Measurements from ENCODE around the gene BTBD2.

The BTBD2 gene

DNA sequence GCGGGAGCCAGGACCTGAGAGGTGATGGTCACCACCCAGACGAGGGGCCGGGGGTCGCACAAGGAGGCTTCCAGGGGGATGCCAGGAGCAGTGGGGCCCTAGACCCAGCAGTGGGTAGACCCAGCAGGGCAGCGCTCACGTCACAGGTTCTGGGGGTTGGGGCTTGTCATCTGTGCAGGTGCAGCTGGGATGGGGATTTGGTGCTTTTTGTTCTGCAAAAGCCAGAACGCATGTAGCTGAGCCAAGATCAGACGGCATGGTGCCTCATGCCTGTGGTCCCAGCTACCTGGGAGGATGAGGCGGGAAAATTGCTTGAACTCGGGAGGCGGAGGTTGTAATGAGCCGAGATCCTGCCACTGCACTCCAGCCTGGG lies 59.4 kb downstream of the BTBD2 start:
- H3K4me3 ChIP-seq (replicated peaks in 1 of 2; ENCODE audit: low read depth in 2 of 2, low read length in 2 of 2): no peak overlapping the region
- TF ChIP-seq, protein P1, sequence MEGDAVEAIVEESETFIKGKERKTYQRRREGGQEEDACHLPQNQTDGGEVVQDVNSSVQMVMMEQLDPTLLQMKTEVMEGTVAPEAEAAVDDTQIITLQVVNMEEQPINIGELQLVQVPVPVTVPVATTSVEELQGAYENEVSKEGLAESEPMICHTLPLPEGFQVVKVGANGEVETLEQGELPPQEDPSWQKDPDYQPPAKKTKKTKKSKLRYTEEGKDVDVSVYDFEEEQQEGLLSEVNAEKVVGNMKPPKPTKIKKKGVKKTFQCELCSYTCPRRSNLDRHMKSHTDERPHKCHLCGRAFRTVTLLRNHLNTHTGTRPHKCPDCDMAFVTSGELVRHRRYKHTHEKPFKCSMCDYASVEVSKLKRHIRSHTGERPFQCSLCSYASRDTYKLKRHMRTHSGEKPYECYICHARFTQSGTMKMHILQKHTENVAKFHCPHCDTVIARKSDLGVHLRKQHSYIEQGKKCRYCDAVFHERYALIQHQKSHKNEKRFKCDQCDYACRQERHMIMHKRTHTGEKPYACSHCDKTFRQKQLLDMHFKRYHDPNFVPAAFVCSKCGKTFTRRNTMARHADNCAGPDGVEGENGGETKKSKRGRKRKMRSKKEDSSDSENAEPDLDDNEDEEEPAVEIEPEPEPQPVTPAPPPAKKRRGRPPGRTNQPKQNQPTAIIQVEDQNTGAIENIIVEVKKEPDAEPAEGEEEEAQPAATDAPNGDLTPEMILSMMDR (IDR thresholded peaks at IDR 0.05; ENCODE audit: low read depth, low read length): no peak
- no peak for DNase-seq (ENCODE audit: low read depth in 2 of 2)

DNA sequence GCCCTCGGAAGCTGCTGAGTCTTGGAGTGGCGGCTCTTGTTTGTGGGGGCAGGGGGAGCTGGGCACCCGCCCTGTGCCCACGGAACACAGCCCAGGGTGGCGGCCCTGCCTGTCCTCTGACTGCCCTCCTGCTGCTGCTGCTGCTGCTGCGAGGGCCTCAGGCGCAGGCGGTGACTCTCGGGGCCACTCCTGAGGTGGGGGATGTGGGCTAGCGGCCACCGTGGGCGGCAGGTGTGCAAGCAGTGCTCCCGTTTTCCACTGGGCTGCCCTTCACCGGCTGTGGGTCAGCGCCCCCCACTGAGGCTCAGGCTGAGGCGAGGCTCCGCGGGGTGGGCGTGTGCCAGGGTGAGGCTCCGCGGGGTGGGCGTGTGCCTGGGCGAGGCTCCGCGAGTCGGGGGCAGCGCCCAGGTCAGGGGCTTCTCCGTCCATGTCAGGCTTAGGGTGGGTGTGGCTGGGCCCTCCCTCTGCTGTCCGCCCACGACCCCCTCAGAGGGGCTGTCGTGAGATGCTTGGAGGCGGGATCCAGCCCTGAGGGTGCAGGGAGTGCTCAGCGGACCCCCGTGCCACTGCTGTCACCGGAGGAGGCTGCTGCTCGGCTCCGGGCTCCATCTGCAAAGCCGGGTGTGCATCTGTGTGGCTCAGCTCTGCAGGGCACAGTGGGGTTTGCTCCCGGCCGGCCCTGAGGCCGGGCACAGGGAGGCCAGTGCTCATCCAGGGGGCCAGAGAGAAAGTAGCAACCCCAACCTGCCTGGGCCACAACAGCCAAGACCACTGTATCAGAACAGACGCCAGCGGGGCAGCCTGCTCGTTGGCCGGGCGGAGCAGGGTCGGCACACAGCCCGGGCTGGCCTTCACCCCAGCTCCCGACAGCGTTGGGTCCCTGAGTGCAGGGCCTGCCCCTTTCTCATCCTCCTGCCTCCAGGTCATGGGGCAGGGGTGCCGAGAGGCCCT lies 60.1 kb downstream of the BTBD2 start:
- TF ChIP-seq, protein P1 (IDR thresholded peaks at IDR 0.05; ENCODE audit: low read depth, low read length): no peak
- no peak overlapping the region for H3K4me3 ChIP-seq (replicated peaks in 1 of 2; ENCODE audit: low read depth in 2 of 2, low read length in 2 of 2)
- DNase-seq (ENCODE audit: low read depth in 2 of 2): no peak

DNA sequence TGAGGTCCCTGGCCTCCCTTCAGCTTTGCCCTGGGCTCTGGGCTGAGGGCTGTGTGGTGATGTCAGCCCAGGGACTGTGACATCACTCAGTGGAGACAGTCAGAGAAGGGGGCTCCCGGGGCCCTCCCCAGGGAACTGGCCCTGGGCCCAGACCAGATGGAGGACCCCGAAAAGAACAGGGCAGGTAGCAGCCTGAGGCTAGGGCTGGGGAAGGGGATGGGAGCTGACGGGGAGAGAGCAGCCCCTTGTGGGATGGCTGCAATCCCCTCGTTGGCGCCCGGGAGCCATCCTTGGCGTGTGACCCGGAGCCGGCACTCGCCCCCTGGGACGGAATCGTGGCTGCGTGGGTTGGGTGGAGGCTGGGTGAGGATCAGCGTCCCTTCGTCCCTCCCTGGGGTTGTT lies 61.0 kb downstream of the BTBD2 start:
- TF ChIP-seq, protein P1 (IDR thresholded peaks at IDR 0.05; ENCODE audit: low read depth, low read length): no peak

DNA sequence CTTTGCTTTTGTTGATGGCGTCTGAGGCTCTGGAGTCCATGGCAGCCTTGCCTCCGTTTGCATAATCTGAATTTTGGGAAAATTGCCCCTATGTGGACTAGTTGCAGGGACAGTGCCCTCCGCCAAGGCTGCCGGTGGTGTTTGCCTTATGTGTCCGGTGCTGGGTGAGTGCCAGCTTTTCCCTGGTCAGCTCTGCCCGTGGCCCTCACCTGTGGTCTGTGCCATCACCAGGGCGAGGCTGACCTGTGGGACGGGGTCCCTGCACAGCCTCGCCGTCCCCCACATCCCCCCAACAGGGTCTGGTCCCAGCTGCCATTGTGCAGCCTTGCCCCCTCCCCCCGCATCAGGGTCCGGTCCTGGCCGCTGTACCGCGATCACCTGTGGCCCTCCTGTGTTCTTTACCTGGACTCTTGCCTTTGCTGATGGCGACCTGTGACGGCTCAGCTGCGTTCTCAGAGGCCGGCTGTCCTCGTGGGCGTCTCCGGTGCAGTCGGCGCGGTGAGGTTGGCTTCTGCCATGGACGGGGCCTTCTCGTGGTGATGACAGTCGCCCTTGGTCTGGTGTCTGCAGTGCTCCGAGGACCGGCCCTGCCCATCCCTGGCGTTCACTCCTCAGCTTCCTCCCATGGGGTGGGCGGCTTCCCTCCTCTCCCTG lies 61.9 kb downstream of the BTBD2 start:
- no peak overlapping the region for H3K4me3 ChIP-seq (replicated peaks in 1 of 2; ENCODE audit: low read depth in 2 of 2, low read length in 2 of 2)
- no peak for DNase-seq (ENCODE audit: low read depth in 2 of 2)
- TF ChIP-seq, protein P1 (IDR thresholded peaks at IDR 0.05; ENCODE audit: low read depth, low read length): no peak

More for the DNA sequence above, 61.0 kb downstream of the BTBD2 start:
- DNase-seq (ENCODE audit: low read depth in 2 of 2): no peak
- H3K4me3 ChIP-seq (replicated peaks in 1 of 2; ENCODE audit: low read depth in 2 of 2, low read length in 2 of 2): no peak overlapping the region

DNA sequence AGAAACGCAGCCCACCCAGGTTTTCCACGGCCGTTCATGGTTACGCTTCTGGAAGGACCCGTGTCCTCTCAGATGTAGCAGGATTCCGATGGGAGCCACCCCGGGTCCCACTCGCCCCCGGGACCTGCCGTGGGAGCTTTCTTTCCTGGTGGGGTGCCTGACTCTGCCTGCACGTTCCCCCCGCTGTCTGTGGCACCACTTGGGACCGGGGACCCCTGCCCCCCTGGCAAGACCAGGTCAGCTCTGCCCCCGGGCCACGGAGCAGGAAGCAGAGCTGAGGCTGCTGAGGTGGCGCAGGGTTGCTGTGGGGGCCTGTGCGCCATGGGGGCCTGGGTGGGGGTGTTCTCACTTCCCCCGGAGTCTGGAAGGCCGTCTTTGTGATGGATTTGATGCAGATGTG lies 62.5 kb downstream of the BTBD2 start:
- DNase-seq (ENCODE audit: low read depth in 2 of 2): no peak
- TF ChIP-seq, protein P1 (IDR thresholded peaks at IDR 0.05; ENCODE audit: low read depth, low read length): no peak
- H3K4me3 ChIP-seq (replicated peaks in 1 of 2; ENCODE audit: low read depth in 2 of 2, low read length in 2 of 2): no peak overlapping the region

DNA sequence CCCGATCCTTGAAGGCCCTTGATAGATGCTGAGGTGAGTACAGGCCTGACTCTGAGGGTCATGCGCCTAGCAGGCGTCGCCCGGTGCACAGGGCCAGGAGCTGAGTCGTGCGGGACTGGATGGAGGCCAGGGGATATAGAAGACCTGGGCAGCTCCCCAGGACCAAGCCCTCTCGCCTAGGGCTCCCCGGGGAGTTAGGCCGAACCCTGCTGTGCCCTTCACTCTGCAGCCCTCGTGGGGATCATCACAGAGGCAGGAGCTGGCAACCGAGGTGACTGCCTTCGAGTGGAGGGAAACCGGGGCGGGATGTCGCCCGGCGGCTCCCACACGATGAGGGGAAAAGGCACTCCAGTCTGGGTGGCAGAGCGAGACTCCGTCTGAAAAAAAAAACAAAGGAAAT lies 62.9 kb downstream of the BTBD2 start:
- TF ChIP-seq, protein P1 (IDR thresholded peaks at IDR 0.05; ENCODE audit: low read depth, low read length): no peak
- DNase-seq (ENCODE audit: low read depth in 2 of 2): no peak
- H3K4me3 ChIP-seq (replicated peaks in 1 of 2; ENCODE audit: low read depth in 2 of 2, low read length in 2 of 2): no peak overlapping the region
